ENCODE results near the gene SAG. TPM values are rescaled to one million over a fixed set of nuclear protein-coding genes. Genes with fewer than 3 reads are reported as not detected.

Gene SAG
- total RNA-seq, 2 donors from 2014 or later: 1.8 TPM; not detected in 1

DNA sequence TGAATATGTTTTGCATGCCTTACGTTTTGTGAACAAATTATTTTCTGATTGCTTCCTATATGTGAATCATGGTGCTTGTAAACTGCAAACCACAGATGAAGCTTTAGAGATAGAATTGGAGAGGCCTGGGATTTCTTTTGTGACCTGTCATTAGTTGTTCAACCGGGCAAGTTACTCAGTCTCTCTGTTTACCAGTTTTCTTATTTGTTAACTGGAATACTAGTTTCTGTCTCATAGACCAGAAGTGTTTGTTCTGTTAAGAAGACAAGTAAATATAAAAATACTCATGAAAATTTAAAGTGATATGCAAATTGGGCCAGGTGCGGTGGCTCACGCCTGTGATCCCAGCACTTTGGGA lies 74.0 kb downstream of the SAG start:
- no peak overlapping the region for H3K9ac ChIP-seq (ENCODE audit: low read depth in 2 of 2, low read length in 2 of 2)
- intact Hi-C loops (cut with DNase I): no loop called here
- TF ChIP-seq, protein P1, sequence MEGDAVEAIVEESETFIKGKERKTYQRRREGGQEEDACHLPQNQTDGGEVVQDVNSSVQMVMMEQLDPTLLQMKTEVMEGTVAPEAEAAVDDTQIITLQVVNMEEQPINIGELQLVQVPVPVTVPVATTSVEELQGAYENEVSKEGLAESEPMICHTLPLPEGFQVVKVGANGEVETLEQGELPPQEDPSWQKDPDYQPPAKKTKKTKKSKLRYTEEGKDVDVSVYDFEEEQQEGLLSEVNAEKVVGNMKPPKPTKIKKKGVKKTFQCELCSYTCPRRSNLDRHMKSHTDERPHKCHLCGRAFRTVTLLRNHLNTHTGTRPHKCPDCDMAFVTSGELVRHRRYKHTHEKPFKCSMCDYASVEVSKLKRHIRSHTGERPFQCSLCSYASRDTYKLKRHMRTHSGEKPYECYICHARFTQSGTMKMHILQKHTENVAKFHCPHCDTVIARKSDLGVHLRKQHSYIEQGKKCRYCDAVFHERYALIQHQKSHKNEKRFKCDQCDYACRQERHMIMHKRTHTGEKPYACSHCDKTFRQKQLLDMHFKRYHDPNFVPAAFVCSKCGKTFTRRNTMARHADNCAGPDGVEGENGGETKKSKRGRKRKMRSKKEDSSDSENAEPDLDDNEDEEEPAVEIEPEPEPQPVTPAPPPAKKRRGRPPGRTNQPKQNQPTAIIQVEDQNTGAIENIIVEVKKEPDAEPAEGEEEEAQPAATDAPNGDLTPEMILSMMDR (IDR thresholded peaks at IDR 0.05): no peak

DNA sequence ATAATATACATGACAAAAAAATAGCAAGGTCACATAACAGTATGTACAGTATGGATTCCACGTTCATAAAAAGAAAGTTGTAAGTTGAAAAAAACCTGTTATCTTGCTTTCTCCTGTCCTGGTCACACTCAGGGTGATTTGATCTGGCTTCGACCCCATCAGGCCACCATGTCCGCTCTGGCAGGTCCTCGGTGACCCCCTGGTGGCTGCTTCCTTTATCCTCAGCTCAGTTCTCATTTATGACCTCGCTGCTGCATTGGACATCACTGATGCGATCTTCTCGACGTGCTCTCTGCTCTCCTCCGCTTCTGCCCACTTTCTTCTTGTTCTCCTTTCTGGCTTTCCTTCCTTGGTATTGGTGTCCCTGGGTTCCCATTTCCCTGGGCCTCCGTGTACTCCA lies 76.4 kb downstream of the SAG start:
- Histone ChIP-seq H3K9ac (ENCODE audit: low read depth in 2 of 2, low read length in 2 of 2) (no peak overlapping the region), H3K27ac (no peak overlapping the region), H3K9me3 (no peaks in the 10 kb centered on the region), H3K4me3 (no peak overlapping the region), H3K4me1 (no peaks in the 10 kb centered on the region), H3K27me3 (no peaks in the 10 kb centered on the region), H3K36me3 (no peaks in the 10 kb centered on the region)
- intact Hi-C loops (cut with DNase I): no loop called here
- TF ChIP-seq, protein P1 (IDR thresholded peaks at IDR 0.05): no peak
- DNase-seq: no peak

More for the DNA sequence above, 74.0 kb downstream of the SAG start:
- Histone ChIP-seq H3K4me3 (no peak overlapping the region), H3K36me3 (no peaks in the 10 kb centered on the region), H3K27me3 (no peaks in the 10 kb centered on the region), H3K27ac (no peak overlapping the region), H3K9me3 (no peaks in the 10 kb centered on the region), H3K4me1 (no peaks in the 10 kb centered on the region)
- no peak for DNase-seq

- no peaks in the 10 kb centered on the region for H3K9me3 ChIP-seq
- H3K9ac ChIP-seq (ENCODE audit: low read depth in 2 of 2, low read length in 2 of 2): no peak overlapping the region
- DNase-seq: no peak
- H3K4me1 ChIP-seq: no peaks in the 10 kb centered on the region
- no peak overlapping the region for H3K4me3 ChIP-seq
- no peaks in the 10 kb centered on the region for H3K27me3 ChIP-seq
- no peaks in the 10 kb centered on the region for H3K36me3 ChIP-seq
- TF ChIP-seq, protein P1 (IDR thresholded peaks at IDR 0.05): no peak
- no peak overlapping the region for H3K27ac ChIP-seq
- intact Hi-C loops (cut with DNase I): no loop called here
Observed at GRCh38 chr2:233384811-233385488, 77.3 kb downstream of the SAG start.

DNA sequence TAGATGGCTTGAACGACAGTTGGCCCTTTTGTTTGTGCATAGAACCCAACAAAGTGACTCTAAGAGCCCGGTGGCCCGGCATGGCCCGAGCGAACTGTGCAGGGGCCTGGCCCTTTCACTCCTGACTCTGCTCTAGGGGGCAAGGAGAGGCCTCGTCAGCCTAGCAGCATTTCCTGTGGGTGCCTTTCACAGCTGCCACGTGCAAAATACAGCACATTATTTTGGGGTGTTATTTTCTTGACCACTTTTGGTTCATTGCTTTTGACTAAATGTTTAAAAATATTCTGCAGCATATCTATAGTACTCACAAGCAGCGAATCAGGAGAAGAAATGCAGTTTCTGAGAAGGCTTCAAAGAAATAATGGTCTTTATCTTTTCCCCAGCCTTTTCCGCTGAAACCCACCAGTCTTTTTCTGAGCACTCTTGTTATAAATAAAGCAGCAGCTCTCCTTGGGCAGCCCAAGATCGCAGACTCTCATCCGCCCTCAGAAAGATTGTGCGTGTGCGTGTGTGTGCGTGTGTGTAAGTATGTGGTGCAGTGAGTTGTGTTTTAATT lies 78.0 kb downstream of the SAG start:
- TF ChIP-seq, protein P1 (IDR thresholded peaks at IDR 0.05): no peak
- Histone ChIP-seq H3K36me3 (no peaks in the 10 kb centered on the region), H3K9me3 (no peaks in the 10 kb centered on the region), H3K4me1 (no peaks in the 10 kb centered on the region), H3K4me3 (no peak overlapping the region), H3K27me3 (no peaks in the 10 kb centered on the region), H3K9ac (ENCODE audit: low read depth in 2 of 2, low read length in 2 of 2) (no peak overlapping the region), H3K27ac (peak overlapping the region; percentile 9)
- no peak for DNase-seq
- intact Hi-C loops (cut with DNase I): no loop called here

- no peak overlapping the region for H3K4me3 ChIP-seq
- H3K9me3 ChIP-seq: no peaks in the 10 kb centered on the region
- no peak overlapping the region for H3K9ac ChIP-seq (ENCODE audit: low read depth in 2 of 2, low read length in 2 of 2)
- intact Hi-C loops (cut with DNase I): no loop called here
- TF ChIP-seq, protein P1 (IDR thresholded peaks at IDR 0.05): no peak
- no peaks in the 10 kb centered on the region for H3K27me3 ChIP-seq
- H3K36me3 ChIP-seq: no peaks in the 10 kb centered on the region
- peak overlapping the region; percentile 67 for H3K27ac ChIP-seq
- no peaks in the 10 kb centered on the region for H3K4me1 ChIP-seq
- DNase-seq: no peak
Observed at GRCh38 chr2:233386382-233387041, 78.9 kb downstream of the SAG start.

All from colonic mucosa (tissue), 4 donors.